Measurements from ENCODE around the gene TNPO3.

TNPO3 gene

DNA sequence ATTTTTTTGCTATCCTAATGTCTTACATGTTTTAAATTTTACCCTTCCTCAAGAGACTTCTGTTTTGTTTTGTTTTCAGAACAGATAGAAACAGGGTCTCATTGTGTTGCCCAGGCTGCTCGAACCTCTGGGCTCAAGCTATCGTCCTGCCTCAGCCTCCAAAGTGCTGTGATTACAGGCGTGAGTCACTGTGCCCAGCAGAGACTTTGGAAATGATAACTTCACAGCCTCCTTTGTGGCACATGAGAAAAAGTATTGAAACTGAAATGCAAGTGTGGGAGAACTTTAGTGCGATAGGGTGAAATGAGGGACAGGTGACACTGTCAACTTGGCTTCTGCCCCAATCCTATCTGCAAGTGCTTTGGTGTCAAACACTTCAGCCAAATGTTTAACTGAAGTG lies 95.6 kb downstream of the TNPO3 start:
- DNase-seq (ENCODE audit: low spot score) = no peak
- in situ Hi-C loops (cut with MboI; ENCODE audit: low sequenced_read_pairs, unreplicated experiment) = no loop called here
- TF ChIP-seq, protein P1, sequence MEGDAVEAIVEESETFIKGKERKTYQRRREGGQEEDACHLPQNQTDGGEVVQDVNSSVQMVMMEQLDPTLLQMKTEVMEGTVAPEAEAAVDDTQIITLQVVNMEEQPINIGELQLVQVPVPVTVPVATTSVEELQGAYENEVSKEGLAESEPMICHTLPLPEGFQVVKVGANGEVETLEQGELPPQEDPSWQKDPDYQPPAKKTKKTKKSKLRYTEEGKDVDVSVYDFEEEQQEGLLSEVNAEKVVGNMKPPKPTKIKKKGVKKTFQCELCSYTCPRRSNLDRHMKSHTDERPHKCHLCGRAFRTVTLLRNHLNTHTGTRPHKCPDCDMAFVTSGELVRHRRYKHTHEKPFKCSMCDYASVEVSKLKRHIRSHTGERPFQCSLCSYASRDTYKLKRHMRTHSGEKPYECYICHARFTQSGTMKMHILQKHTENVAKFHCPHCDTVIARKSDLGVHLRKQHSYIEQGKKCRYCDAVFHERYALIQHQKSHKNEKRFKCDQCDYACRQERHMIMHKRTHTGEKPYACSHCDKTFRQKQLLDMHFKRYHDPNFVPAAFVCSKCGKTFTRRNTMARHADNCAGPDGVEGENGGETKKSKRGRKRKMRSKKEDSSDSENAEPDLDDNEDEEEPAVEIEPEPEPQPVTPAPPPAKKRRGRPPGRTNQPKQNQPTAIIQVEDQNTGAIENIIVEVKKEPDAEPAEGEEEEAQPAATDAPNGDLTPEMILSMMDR (IDR thresholded peaks at IDR 0.05; ENCODE audit: borderline replicate concordance, control extremely low read depth, extremely low read depth, insufficient read depth, missing control alignments) = no peak

DNA sequence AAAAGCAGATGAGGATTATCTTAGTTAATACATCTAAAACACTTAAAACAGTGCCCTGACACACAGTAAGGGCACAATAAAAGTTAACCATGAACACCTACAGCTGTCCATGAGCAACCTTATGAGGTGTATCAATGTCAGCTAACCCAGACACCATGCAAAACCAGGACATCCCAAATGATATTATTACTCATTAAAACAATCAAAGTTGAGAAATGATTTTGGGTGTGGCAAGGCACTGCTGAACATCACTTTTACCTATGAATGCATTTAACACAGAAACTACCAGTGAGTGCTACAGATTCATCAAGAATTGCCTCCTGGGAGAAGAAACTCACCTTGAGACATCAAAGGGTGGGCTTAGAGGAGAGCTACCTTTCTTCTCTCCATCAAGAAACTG lies 98.9 kb downstream of the TNPO3 start:
- DNase-seq (ENCODE audit: low spot score) = no peak
- TF ChIP-seq, protein P1 (IDR thresholded peaks at IDR 0.05; ENCODE audit: borderline replicate concordance, control extremely low read depth, extremely low read depth, insufficient read depth, missing control alignments) = no peak
- in situ Hi-C loops (cut with MboI; ENCODE audit: low sequenced_read_pairs, unreplicated experiment) = no loop called here

DNA sequence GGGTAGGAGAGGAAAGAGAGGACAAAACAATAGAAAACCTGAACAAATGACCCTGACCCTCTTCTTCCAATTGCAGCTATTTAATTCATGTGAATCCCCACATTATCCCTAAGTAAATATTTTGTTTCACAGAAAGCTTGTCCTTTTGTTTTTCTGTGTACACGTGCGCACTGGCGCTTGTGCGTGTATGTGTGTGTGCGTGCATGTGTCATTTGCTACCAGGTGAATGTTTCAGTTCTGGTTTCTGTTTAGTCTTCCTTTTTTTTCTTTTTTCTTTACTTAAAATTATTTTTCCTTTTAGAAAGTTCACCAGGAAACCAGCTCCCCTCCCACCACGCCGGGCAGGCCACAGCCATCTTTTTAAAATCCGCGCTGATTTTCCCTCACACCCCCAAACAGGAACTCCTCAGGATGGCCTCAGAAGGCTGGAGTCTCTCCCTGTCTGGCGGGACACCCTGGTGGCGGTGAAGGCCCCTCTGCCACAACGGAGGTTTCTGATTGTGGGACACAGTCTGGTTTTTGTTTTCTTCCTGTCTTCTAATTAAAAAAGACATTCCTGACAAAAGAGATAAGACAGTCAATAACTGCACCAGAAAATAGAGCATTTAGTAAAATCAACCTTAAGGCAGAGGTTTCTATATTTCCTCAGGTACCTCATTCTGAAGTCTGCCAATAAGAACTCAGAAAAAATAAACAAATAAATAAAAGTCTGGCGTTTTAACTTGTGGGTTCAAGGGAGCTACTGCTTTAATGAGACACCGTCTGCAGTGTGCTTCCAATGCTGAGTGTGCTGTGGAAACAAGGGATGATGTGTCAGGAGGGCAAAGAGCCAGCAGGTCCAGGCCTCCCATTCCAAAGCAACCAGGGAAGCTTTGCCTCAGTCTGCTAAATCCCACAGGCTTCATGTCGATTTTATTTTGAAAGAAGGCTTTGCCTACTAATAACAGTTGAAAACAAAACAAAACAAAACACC lies 99.8 kb downstream of the TNPO3 start:
- DNase-seq (ENCODE audit: low spot score) = no peak
- in situ Hi-C loops (cut with MboI; ENCODE audit: low sequenced_read_pairs, unreplicated experiment) = no loop called here

DNA sequence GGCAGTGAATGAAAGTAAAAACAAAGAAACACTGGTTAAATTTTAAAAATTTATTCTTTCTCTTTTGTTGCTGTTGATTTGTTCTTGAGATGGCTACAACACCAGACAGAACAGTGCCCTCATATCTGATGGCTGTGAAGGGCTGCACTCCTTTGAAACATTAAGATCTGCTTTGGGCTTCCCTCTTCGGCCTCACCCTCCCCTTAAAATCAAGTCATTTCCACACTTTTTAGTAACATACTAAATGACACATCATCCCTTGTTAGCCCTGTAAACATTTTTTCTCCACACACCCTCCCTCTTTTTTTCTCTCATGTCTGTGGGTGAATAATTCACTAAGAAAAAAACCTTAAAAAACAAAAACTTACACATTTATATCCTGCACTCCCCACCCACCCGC lies 100.8 kb downstream of the TNPO3 start:
- DNase-seq (ENCODE audit: low spot score) = no peak
- in situ Hi-C loops (cut with MboI; ENCODE audit: low sequenced_read_pairs, unreplicated experiment) = no loop called here
- TF ChIP-seq, protein P1 (IDR thresholded peaks at IDR 0.05; ENCODE audit: borderline replicate concordance, control extremely low read depth, extremely low read depth, insufficient read depth, missing control alignments) = no peak

More for the DNA sequence above, 99.8 kb downstream of the TNPO3 start:
- TF ChIP-seq, protein P1 (IDR thresholded peaks at IDR 0.05; ENCODE audit: borderline replicate concordance, control extremely low read depth, extremely low read depth, insufficient read depth, missing control alignments) = no peak

DNA sequence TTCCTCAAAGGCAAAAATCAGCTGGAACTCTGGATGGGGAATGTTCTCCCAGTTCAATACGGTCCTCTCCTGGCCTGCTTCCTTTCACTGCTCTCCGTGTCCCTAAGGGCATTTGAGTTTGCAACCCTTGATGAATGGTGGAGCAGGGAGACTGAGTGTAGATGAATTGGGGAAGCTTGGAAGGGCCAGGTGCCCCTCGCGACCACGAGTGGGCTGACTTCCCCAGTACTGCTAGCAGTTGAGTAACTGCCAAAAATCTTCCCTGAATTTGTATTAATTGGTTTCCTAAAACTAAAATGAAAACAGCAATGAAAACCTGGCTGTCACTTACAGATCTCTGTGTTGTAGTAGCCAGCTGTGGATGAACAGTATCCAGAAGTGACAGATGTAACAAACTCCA lies 103.6 kb downstream of the TNPO3 start:
- DNase-seq (ENCODE audit: low spot score) = no peak
- TF ChIP-seq, protein P1 (IDR thresholded peaks at IDR 0.05; ENCODE audit: borderline replicate concordance, control extremely low read depth, extremely low read depth, insufficient read depth, missing control alignments) = no peak
- in situ Hi-C loops (cut with MboI; ENCODE audit: low sequenced_read_pairs, unreplicated experiment) = no loop called here

DNA sequence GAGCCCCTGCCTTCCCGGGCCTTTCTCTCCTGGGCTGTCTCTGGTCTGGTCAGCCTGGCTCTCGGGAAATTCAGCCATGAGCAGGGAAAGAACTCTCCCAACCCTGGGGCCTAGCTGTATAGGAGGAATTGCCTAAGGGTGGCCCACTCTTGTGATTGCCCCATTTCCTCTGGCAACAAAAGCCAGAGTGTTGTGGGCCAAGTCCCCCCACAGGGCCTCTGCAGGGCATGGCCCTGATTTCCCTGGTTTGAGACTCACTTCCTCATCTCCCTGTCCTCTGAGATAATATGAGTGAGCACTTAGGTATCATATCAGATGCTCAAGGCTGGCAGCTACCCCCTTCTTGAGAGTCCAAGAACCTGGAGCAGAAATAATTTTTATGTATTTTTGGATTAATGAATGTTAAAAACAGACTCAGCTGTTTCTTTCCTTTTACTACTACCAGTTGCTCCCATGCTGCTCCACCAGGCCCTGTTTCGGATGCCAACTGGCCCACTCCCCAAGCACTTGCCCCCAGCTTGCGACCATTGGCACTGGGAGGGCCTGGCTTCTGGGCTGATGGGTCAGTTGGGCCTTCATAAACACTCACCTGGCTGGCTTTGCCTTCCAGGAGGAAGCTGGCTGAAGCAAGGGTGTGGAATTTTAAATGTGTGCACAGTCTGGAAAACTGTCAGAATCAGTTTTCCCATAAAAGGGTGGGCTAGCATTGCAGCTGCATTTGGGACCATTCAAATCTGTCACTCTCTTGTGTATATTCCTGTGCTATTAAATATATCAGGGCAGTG lies 105.7 kb downstream of the TNPO3 start:
- in situ Hi-C loops (cut with MboI; ENCODE audit: low sequenced_read_pairs, unreplicated experiment) = no loop called here
- DNase-seq (ENCODE audit: low spot score) = no peak
- TF ChIP-seq, protein P1 (IDR thresholded peaks at IDR 0.05; ENCODE audit: borderline replicate concordance, control extremely low read depth, extremely low read depth, insufficient read depth, missing control alignments) = no peak

All from GM13976 (cell line).